Measurements from ENCODE around the gene WNT3A.
A peak's percentile ranks its signal among the peaks of the same experiment; 100 is the strongest.

The WNT3A gene

DNA sequence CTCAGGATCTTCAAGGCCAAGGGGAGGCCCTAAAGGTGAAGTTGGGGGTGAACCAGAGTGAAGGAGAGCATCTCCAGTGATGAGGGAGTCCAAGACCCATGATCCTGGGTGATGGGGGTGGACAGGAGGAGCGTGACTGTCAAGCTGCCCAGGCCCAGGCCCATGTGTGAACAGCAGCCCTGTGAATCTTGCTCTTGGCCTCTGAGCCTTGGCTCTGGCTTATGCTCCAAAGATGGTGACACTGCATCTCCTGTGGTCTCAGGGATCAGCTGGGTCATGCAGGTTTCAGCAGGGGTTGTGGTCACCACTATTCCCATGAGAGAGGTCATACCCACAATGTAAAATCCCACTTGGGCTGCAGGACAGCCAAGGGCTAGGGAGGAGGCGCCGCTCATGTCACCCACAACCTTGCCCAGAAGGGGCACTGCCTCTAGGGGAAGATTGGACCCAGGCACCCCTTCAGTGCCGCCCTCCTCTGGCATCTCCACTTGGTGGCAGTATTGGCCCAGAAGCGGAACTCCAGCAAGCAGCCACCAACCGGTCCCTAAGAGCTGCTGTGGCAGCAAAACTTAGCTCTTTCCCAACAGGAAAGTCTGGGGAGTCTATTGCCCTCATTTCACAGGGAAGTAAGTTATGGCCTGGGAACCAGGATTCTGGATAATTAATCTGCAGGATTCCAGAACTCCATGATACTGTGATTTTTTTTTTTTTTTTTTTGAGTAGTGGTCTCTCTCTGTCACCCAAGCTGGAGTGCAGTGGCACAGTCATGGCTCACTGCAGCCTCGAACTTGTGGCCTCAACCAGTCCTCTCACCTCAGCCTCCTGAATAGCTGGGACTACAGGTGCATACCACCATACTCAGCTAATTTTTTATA, 7.5 kb upstream of the WNT3A start:
- DNase-seq (ENCODE audit: low read depth in 3 of 3) = peak; percentile 46 to 60 (median 55)

DNA sequence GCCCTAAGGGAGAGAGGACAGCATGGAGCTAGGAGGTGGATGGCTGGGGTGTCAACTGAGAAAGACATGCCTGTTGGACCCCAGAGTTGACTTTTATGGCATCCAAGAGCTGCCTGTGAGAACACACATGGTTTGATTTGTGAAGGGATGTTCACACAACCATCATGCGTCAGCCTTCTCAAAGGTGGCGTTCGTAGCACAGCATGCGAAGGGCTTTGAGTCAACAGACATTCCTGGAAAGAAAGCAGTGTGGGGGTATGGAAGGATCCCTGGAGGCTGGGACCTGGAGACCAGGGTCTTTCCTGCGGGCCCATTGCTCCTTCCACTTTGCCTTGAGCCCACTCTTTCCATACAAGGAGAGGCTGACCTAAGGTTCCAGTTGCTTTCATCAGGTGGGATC, 6.4 kb upstream of the WNT3A start:
- DNase-seq (ENCODE audit: low read depth in 3 of 3) = no peak

DNA sequence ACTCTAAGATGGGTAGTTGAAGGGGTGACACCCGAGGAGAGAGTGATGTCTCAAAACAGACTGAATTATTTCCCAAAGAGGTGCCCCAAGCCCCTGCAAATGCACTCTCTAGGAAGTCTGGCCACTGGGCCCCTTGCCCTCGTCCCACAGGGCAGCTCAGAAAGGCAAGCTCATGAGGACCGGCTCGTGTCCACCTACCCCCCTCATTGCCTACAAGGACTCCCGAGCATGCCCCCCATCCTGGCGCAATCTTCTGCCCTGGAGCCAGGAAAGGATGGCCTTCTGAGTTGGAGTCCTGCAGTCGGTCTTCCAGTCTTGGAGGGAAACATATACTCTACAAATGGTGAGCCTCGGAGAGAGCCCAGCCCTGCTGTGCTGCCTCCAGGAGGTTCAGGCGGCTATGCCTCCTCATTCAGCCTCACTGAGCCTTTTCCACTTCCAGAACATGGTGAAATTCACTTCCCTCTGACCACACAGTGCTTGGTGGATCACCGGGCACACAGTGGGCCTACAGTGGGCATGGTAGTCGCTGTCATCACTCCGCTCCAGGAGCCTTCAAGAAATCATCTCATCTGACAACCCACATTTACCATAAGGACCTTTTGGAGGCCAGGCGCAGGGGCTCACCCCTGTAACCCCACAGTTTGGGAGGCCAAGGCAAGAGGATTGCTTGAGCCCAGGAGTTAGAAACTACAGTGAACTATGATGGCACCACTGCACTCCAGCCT, 5.8 kb upstream of the WNT3A start:
- no peak for DNase-seq (ENCODE audit: low read depth in 3 of 3)

DNA sequence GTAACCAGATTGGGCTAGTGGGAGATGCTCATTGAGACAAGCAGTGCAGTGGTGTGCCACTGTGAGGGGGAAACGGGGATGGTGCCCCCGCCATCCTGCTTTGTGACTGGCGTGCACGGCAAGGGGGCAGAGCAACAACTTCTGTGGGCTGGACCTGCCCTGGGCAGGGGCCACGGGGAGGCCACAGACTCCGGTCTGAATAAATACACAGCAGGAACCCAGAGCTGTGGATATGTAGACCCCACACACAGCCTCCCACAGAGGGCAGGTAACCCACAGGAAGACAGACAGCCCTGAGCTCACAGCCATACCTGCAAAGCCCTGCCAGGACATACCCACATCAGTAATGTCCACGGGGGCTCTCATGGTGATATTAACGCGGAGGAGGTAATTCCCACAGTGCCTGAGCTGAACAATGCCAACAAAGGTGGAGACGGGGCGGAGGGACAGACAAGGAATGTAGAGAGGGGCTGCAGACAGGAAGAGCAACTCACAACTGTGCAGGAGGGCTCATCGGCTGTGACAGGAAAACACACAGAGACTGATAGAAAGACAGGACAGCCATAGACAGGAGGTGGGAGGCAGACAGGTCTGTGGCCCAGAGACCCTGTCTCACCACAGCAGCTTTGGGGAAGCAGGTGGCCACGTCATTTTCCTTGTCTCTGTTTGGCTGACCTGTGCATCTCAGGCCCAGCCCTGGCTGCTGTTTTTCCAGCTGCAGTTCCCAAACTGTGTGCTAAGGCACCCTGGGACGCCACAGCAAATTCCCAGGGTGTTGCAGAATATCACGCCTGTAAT, 4.9 kb upstream of the WNT3A start:
- no peak for DNase-seq (ENCODE audit: low read depth in 3 of 3)

DNA sequence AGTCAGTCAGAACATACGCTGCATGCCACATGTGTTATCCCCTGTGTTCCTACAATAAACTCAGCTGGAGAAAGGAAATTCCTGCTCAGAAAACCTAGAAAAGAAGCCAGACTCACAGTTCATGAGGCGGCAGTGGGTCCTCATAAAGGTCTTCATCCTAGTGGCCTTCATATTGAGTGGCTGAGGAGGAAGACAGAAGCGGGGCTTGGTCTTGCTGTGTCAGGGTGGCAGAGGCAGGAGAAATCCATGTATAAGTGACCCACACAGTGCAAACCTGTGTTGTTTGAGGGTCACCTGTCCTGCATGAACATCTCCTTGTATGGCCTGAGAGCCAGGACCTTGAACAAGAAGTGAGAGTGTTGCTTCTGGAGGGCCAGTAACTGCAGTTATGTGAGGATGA, 4.0 kb upstream of the WNT3A start:
- DNase-seq (ENCODE audit: low read depth in 3 of 3) = no peak

DNA sequence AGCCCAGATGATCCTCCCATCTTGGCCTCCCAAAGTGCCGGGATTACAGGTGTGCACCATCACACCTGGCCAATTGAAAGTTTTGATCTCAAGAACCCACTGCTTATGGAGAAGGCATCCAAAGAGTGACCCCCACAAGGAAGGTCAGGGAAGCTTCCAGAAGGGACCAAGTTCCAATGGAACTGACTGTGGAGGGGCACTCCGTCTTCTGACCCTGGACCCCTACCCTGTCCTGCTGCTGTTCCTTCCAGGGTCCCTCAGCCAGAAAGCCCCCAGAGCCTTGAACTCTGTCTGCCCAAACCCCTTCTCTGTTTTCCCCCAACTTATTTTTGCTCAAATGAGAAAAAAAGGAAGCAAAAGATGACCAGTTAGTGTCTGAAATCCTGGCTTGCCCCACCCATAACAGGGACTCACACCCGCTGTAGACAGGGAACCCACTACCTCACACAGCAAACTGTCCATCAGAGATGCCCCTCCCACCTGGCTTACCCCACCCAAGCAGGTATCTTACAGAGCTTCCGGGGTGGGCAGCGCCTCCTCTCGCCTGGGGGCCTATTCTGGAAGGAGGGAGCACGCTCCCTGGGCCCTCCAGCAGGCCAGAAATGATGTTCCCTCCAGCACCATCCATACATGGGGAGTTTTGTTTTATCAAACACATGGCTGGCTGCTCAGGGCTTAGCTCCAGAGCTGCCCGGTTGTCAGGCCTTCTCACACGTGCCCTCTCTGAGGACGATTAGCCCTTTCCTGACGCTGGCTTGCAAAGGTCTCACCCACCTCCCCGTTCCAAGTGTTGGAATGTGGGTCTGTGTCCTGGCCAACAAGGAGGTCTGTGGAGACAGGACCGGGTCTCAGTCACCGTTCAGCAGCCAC, 3.1 kb upstream of the WNT3A start:
- no peak for DNase-seq (ENCODE audit: low read depth in 3 of 3)

DNA sequence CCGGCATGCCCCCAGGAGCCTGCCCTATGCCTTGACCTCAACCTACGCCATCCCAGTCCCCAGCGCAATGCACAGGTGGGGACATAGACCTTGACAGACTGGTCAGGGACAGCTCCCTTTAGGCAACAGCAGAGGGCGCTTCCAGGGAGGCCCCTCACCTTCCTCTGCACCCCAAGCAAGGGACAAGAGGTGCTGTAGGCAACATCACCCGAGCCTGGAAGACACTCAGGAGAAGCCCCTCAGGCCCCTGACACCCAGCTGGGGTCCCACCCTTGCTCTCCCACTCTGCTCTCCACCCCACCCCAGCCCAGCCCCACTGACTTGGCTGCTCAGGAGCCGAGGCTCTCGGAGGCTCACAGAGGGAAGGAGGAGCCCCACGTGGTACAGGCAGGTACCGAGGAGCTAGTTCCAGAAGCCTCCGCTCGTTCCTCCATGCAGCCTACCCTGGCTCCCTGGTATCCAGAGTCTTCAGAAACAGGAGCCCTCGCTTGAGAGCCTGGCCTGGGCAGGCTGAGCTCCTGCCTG, 2.4 kb upstream of the WNT3A start:
- DNase-seq (ENCODE audit: low read depth in 3 of 3) = no peak

DNA sequence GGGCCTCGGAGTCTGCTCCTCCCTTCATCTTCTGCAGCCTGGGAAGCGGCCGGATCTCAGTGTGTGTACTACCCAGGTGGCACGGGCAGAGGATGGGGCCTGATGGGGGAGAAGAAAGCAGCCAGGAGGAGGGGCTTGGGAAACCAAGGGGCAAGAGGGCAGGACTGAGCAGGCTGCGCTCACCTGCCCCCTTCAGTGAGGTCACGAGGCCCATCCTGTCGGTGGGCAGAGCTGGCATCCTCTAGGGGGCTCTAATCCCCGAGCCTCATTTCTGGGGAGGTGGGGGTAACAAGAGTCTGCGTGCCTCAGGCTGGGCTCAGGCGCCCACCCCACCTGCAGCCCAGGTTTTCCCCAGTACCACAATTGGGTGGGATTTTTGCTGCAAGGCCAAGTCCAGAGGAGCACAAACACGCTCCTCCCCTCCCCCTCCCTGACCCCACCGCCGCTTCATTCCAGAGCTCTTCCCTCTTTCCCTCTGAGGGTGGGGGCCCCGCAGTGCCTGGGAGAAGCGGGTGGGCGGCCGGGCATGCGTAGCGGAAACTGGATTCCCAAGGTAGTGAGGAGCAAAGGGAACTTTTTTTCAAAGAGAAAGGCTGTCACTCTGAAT, 1.8 kb upstream of the WNT3A start:
- DNase-seq (ENCODE audit: low read depth in 3 of 3) = no peak

DNA sequence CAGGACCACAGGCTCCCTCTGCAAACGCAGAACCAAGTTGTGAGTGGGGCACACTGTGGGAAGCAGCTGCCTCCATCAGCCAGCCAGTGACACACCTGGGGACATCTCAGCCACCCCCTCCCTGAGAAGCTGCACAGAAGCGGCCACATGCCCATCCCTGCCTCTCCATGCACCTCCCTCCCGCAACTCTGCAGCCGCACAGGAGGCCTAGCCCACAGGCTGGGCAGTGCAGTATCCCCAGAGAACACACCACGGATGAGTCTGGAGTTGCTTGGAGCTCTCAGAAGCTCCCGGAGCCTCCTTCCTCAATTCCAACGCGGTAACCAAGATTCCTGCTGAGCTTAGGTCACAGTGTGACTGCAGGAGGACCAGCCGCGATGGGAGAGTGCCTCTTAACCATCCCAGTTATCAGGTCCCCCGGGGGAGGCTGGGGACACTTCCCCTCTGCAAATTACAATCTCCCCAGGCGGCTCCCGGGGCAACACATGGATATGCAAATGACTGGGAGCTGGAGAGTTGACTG, 1.2 kb upstream of the WNT3A start:
- no peak for DNase-seq (ENCODE audit: low read depth in 3 of 3)

DNA sequence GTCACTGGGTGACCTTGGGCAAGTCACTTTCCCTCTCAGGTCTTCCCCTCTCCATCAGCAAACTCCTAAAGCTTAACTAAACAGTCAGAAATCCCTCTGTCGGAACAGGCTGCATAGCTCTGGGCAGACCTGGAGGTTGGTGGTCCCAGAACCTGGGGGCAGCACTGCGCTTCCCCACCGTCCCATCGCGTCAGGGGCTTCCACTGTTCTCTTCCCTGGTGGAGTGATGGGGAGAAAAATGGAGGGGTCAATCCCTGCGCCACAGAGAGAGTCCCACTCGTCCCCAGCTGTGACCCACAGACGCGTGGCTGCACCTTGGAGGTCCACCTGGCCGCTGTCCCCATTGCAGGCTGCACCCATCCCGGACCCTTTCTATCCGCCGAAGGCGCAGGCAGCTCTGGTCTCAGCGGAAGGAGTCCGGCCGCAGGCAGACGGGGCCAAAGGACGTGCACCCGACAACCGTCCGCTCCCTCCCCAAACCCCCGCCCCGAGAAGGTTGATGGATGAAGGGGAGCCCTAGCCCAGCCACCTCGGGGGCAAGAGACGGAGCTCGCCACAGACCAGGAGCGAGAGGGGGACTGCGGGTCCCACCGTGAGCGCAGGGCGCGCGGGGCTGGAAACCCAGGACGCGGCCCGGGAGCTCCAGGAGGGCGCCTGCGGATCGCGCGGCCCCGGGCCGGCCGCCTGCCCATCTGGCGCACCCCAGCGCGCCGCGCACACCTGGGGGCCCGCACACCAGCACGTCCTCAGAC, 588 bp upstream of the WNT3A start:
- no peak for DNase-seq (ENCODE audit: low read depth in 3 of 3)

DNA sequence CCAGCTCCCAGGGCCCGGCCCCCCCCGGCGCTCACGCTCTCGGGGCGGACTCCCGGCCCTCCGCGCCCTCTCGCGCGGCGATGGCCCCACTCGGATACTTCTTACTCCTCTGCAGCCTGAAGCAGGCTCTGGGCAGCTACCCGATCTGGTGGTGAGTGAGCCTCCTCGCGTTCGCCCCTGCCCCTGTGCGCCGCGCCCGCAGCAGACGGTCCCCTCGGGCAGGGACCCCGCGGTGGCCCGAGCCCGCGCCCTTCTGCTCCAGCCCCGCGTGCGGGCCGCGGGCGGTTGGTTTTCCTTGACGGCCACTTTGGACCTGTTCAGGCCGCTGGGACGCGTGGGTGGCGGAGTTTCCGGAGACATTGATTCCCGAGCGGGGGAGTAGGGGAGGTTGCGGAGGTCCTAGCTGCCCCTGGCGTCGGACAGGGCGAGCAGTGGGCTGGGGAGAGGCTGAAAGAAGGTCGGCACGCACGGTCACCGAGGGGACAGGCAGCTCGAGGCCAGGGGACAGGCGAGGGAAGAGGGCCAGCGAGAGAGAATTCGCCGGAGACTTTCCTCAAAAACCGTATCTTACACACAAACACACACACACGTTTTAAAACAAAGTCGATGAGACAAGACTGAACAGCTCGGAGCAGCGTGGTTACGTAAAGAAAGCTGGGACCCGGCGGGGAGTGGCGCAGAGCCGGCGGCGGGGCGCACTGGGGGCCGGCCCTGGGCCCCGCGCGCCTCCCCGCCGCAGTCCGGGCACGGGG, 427 bp downstream of the WNT3A start:
- DNase-seq (ENCODE audit: low read depth in 3 of 3) = no peak

DNA sequence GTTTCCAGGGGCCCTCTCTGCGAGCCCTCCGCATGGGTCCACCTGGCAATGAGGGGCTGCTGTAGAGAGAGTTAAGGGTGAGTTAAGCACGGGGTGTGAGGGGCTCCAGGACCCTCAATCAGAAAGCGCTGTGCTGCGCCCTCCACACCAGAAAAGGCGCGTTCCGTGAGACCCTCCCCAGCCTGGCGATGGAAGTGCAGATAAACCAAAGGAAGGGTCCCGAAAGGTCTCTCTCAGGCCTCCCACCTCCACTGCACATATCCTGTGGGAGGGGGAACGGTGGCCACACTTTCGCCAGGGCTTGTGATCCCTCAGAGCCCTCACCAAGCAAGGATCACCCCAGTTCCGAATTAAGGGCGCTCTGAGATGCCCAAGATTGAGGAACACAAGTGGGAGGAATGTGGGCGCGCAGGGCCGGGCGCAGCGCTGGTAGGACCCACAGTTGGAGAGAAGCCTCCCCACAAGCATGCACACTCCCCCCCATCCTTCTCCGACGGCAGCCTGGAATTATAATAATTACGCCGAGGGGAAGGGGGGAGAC, 1.1 kb downstream of the WNT3A start:
- DNase-seq (ENCODE audit: low read depth in 3 of 3) = no peak

DNA sequence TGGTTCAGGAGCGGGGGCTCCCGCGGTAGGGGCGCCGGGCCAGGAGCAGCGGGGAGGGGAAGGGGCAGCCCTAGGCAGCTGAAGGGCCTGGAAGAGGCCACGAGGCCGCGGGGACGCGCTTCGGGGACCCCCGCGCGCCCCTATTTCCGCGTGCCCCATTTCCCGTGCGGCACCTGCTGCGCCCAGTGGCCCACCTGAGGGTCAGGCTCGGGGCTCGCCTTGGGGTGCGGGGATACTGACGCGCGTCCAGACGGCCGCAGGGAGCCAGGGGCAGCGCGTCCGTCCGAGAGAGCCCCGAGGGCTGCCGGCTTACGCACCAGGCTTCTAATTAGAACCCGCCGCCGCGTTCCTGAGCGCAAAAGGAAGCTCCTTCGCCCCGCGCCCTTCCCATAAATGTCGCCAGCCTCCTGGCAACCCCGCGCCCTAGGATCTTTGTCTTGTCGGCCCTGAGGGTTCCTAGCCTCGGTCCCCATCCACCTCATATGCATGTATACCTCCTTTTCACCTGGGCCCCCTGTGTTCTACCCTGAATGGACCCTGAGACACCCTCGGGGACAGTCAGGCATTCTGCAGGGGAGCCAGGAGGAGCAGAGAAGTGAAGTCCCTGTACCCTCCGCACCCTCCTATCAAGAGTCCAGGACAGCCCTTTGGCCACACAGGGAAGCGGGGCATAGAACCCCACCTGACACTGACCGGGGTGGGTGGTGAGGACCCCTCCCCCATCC, 1.8 kb downstream of the WNT3A start:
- DNase-seq (ENCODE audit: low read depth in 3 of 3) = no peak

DNA sequence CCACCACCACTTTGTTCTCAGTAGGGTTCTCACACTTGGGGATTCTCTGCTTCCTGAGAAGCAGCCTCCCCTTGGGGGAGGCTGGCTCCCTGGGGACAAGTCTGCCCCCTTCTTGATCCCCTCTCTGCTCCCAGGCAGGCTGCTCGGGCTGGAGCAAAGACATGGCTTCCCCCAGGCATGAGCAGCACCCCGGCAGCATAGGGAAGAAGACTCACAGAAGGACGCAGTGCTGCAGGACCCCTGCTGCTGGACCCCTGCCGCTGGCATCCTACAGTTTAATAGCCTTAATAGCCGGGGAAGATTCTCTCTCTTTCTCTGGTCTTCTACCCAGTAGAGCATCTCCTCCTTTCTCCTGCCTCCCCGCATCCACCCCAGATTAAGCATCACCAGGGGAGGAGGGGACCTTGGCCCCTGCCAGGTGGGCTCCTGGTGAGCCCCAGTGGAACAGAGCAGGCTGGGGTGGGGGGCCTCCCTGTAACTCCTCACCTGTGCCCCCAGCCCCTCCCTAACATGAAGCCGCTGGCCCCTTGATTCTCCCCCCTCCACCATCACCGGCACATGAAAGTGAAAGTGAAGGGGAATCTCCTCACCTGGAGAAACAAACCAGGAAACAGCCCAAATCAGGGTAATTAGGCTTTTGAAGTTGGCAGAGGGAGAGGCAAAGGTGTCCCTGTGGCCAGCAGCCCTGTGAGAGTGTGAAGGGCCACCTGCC, 2.5 kb downstream of the WNT3A start:
- no peak for DNase-seq (ENCODE audit: low read depth in 3 of 3)

DNA sequence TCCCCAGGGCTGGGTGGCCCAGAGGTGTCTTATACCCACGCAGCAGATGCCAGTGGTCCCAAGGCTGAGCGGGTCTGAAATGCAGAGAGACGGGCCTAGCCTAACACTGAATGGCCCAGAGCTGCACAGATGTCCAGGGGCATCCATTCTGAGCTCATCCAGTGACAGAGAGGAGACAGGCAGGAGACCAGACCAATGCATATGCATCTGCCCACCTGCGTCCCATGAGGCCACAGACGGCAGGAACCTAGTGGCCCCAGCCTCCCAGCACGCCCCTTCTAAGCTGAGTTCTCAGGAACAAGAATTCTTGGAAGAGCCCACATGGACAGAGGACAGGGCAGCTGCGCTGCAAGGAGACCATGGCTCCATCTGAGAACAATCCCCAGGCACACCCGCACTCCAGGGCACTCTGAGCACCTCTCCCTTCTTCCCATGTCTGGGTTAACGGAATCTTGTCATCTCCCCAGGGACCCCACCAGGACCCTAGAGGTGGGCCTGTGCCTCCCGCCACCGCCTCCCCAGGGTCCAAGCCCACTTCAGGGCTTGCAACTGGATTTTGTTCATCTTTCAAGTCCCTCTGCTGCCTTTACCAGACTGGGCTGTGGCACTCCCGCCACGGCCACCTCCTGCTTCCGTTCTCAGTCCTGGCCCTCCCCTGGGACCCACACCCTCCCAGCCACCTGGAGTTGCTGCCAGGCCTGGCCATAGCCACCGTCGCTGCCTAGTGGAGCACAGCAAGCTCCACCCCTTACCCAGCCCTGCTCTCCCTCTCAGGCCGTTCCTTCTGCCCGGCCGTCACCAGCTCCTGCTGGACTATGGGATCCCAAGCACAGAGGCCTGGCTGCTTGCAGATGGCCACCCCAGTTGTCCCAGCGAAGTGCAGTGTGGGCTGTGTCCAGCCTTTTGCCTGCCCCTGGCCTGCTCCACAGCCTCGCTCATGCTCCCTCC, 3.3 kb downstream of the WNT3A start:
- no peak for DNase-seq (ENCODE audit: low read depth in 3 of 3)

DNA sequence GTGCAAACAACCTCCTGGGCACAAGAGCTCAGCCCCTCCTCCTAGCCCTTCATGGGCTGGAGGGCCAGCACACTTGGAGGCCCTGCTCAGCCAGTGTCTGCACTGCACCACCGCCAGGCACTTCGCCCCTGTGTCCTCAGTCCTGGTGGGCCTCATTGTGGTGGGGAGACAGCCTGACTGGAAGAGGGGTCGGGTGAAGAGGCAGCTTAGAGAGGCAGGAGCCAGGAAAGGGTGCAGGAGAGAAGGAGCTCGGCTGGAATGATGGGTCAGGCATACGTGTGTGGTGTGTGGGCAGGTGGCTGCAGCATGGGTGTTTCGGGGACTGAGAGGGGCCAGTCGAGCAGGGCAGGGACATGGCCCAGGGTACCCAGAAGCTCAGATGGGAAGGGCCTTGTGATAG, 4.1 kb downstream of the WNT3A start:
- DNase-seq (ENCODE audit: low read depth in 3 of 3) = no peak
